Measurements from ENCODE around the gene OR52E8.

The OR52E8 gene

DNA sequence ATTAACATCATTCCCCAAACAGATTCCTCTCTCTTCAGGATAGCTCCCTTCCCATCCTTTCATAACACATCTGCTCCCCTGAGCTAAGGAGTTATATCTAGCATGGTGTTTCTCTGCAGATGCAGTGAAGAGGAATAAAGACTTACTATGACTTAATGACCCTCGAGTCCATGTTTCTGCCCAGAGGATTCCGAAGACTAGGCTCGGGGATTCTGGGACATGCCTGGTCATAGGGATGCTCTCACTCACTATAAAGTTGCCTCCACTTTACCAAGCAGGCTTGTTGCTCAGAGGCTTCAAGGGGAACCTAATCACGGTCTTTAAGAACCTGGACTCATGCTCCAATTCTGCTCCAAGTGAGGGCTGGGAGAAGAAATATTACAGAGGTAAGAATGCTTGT lies 22.8 kb upstream of the OR52E8 start, which contains the start of gene OR52E4:
TSS of gene OR52E4 (plus strand) at position 301 of the 400 bp plus-strand sequence. CDS start 3,664 bp downstream, outside the sequence.
- TF ChIP-seq, protein P1, sequence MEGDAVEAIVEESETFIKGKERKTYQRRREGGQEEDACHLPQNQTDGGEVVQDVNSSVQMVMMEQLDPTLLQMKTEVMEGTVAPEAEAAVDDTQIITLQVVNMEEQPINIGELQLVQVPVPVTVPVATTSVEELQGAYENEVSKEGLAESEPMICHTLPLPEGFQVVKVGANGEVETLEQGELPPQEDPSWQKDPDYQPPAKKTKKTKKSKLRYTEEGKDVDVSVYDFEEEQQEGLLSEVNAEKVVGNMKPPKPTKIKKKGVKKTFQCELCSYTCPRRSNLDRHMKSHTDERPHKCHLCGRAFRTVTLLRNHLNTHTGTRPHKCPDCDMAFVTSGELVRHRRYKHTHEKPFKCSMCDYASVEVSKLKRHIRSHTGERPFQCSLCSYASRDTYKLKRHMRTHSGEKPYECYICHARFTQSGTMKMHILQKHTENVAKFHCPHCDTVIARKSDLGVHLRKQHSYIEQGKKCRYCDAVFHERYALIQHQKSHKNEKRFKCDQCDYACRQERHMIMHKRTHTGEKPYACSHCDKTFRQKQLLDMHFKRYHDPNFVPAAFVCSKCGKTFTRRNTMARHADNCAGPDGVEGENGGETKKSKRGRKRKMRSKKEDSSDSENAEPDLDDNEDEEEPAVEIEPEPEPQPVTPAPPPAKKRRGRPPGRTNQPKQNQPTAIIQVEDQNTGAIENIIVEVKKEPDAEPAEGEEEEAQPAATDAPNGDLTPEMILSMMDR (IDR thresholded peaks at IDR 0.05; ENCODE audit: control insufficient read depth, extremely low read depth, insufficient read depth), result no peak
- DNase-seq (ENCODE audit: low read depth), result no peak
- H3K4me3 ChIP-seq (ENCODE audit: low read depth, low read length), result no peak within 1 kb of the TSS

DNA sequence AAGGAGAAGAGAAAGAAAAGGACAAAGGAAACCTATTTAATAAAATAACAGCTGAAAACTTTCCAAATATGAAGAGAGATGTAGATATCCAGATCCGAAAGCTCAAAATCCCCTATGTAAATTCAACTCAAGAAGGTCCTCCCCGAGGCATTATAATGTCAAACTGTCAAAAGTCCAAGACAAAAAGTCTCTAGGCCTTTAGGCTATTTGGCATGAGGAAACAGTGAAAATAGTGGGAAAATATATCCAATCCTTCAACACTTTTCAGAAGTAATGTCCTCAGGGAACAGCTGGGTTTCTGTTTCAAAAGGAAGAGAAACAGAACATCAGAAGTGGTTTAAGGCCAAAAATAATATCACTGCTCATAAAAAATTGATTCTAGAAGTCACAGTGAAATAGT lies 21.1 kb upstream of the OR52E8 start:
- TF ChIP-seq, protein P1 (IDR thresholded peaks at IDR 0.05; ENCODE audit: control insufficient read depth, extremely low read depth, insufficient read depth), result no peak
- no peak for DNase-seq (ENCODE audit: low read depth)
- no peak overlapping the region for H3K4me3 ChIP-seq (ENCODE audit: low read depth, low read length)

DNA sequence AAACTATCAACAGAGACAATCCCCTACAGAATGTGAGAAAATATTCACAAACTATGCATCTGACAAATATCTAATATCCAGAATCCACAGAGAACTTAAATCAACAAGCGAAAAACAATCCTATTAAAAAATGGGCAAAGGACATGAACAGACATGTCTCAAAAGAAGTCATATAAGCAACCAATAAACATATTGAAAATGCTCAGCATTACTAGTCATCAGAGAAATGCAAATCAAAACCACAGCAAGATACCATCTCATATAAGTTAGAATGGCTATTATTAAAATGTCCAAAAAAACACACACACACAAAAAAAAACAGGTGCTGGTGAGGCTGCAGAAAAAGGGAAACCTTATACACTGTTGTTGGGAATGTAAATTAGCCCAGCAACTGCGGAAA lies 8.3 kb upstream of the OR52E8 start:
- no peak for DNase-seq (ENCODE audit: low read depth)
- TF ChIP-seq, protein P1 (IDR thresholded peaks at IDR 0.05; ENCODE audit: control insufficient read depth, extremely low read depth, insufficient read depth), result no peak
- no peak overlapping the region for H3K4me3 ChIP-seq (ENCODE audit: low read depth, low read length)

DNA sequence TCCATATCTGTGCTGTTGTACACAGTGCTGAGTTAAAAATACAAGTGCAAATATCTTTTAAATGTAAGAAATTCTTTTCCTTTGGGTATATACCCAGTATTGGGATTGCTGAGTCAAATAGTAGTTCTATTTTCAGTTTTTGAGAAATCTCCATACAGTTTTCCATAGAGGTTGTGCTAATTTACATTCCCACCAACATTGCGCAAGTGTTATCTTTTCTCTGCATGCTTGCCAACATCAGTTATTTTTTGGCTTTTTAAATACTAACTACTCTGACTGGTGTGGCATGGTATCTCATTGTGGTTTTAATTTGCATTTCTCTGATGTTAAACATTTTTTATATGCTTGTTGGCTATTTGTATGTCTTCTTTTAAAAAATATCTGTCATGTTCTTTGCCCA lies 6.5 kb downstream of the OR52E8 start:
- TF ChIP-seq, protein P1 (IDR thresholded peaks at IDR 0.05; ENCODE audit: control insufficient read depth, extremely low read depth, insufficient read depth), result no peak
- no peak overlapping the region for H3K4me3 ChIP-seq (ENCODE audit: low read depth, low read length)
- DNase-seq (ENCODE audit: low read depth), result no peak

DNA sequence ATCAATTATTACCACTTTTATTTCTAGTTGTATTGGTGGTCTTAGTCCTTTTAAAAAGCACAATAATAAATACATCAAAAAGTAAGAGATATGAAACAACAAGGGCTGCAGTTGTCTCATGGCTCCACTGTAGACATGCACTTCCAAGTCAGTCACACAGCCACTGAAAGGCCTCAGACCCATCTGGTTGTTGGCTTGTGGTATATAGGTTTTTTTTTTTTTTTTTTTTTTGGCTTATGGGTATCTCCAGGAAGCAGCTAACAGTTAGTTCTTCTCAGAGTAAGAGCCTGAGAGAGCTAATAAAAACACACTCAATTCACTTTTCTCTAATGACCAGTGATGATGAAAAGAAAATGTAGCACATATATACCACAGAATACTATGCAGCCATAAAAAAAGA lies 9.8 kb downstream of the OR52E8 start:
- no peak for DNase-seq (ENCODE audit: low read depth)
- TF ChIP-seq, protein P1 (IDR thresholded peaks at IDR 0.05; ENCODE audit: control insufficient read depth, extremely low read depth, insufficient read depth), result no peak

DNA sequence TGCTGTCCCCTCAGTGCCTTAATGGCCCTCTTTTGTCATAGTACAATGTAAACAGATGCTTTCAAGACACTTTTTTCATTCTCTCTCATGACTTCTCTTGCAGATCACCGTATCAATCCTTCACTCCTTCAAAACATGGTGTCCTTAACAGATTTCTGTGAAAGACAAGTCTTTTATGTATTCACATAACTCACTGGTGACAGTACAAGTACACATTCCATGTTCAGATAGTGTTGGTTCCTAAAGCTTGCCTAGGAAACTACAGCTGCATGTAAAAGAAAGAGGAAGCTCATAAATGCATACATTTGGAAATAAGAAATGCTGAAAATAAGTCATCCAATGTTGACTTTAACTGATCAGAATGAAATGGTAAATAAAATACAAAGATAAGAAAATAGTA lies 10.8 kb downstream of the OR52E8 start:
- DNase-seq (ENCODE audit: low read depth), result no peak
- no peak overlapping the region for H3K4me3 ChIP-seq (ENCODE audit: low read depth, low read length)
- TF ChIP-seq, protein P1 (IDR thresholded peaks at IDR 0.05; ENCODE audit: control insufficient read depth, extremely low read depth, insufficient read depth), result no peak

More for the DNA sequence above, 9.8 kb downstream of the OR52E8 start:
- H3K4me3 ChIP-seq (ENCODE audit: low read depth, low read length), result no peak overlapping the region

DNA sequence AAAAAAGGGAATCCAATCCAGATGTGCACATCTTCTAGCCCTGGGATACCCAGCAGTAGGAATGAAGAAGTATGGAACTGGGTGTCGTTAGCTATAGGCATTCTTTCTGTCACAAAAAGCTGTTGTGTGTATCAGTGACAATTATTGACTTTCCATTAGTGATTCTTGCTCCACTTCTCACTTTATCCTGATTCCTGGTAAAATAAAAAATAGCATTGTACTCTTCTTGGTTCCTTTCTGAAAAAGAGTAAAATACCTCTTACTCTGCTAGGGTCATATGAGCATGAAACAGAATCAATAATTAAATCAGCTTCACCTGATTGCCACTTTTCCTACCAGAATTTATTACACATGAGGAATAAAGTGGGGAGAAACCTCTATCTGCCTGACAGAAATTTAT lies 15.7 kb downstream of the OR52E8 start, which contains the start of gene OR52E6:
TSS of gene OR52E6 (minus strand) at position 101 of the 400 bp plus-strand sequence. CDS start at position 101, 0 bp downstream.
- no peak for DNase-seq (ENCODE audit: low read depth)
- TF ChIP-seq, protein P1 (IDR thresholded peaks at IDR 0.05; ENCODE audit: control insufficient read depth, extremely low read depth, insufficient read depth), result no peak
- H3K4me3 ChIP-seq (ENCODE audit: low read depth, low read length), result no peak within 1 kb of the TSS

Measured in LNCaP clone FGC (cell line).